Suppressor macrophage (primary cell): ENCODE data around the gene FXN.
"Not testable (repeated sequence)": the region's sequence is repeated elsewhere in the genome, so short reads cannot be mapped to it uniquely, and the experiment has no call there.

Experiments used
- DNase-seq, 4 experiments: peaks; one replicate each; pipeline ENCODE4 v3.0.0-alpha.2; 2020 to 2022

FXN gene

GRCh38 chr9:69027355-69028097 lies 8.0 kb upstream of the FXN start:
- peak; percentile 55 to 76 (median 64) for DNase-seq

GRCh38 chr9:69028754-69029153 lies 6.8 kb upstream of the FXN start:
- no peak for DNase-seq

GRCh38 chr9:69029535-69029934 lies 6.0 kb upstream of the FXN start:
- DNase-seq, result no peak

- DNase-seq, result peak in 3 of 4 experiments; percentile 18 to 35 (median 28)
Observed at GRCh38 chr9:69030851-69031645, 4.5 kb upstream of the FXN start.

- no peak for DNase-seq
Observed at GRCh38 chr9:69034071-69034470, 1.5 kb upstream of the FXN start.

GRCh38 chr9:69036309-69036708 lies 757 bp downstream of the FXN start:
- peak; percentile 52 to 56 (median 54) for DNase-seq

- no peak for DNase-seq
Observed at GRCh38 chr9:69036799-69037198, 1.2 kb downstream of the FXN start.

- no peak for DNase-seq
Observed at GRCh38 chr9:69040646-69041045, 5.1 kb downstream of the FXN start.

- DNase-seq, result no peak
Observed at GRCh38 chr9:69044240-69045219, 9.0 kb downstream of the FXN start.

GRCh38 chr9:69045821-69046220 lies 10.3 kb downstream of the FXN start:
- no peak for DNase-seq

- DNase-seq, result no peak
Observed at GRCh38 chr9:69046723-69047122, 11.2 kb downstream of the FXN start.

GRCh38 chr9:69047371-69047770 lies 11.8 kb downstream of the FXN start:
- DNase-seq, result peak; percentile 11 to 45 (median 28)

GRCh38 chr9:69049094-69049493 lies 13.5 kb downstream of the FXN start:
- DNase-seq, result no peak

- not testable (repeated sequence) for DNase-seq
Observed at GRCh38 chr9:69050936-69051335, 15.4 kb downstream of the FXN start.

GRCh38 chr9:69054989-69055388 lies 19.4 kb downstream of the FXN start:
- DNase-seq, result no peak

- DNase-seq, result no peak
Observed at GRCh38 chr9:69056191-69056815, 20.8 kb downstream of the FXN start.

GRCh38 chr9:69058101-69058500 lies 22.5 kb downstream of the FXN start:
- no peak for DNase-seq

GRCh38 chr9:69060766-69061165 lies 25.2 kb downstream of the FXN start:
- DNase-seq, result no peak

- DNase-seq, result no peak
Observed at GRCh38 chr9:69062195-69062594, 26.6 kb downstream of the FXN start.

GRCh38 chr9:69063839-69064238 lies 28.3 kb downstream of the FXN start:
- no peak for DNase-seq

GRCh38 chr9:69065660-69066059 lies 30.1 kb downstream of the FXN start:
- no peak for DNase-seq

- DNase-seq, result no peak
Observed at GRCh38 chr9:69066955-69067354, 31.4 kb downstream of the FXN start.
